SJSA1 (cell line): Measurements from ENCODE around the gene TXNDC16. TPM values are rescaled to one million over a fixed set of nuclear protein-coding genes. Genes with fewer than 3 reads are reported as not detected.
A peak's percentile ranks its signal among the peaks of the same experiment; 100 is the strongest.

Experiments
- DNase-seq, 2 experiments: peaks; one replicate each; pipeline ENCODE4 v3.0.0-alpha.2; 2015 to 2020; ENCODE audit warnings: low spot score in 2 of 2, low read depth in 1 of 2
- H3K27ac ChIP-seq: fragments of 250-450 bp; sonication (Bioruptor Pico); 2 replicates; pipeline ENCODE4 v1.5.1; 2020; ENCODE audit warnings: mild to moderate bottlenecking, moderate library complexity
- H3K27me3 ChIP-seq: fragments of 250-450 bp; sonication (Bioruptor Pico); replicated peaks from 2 replicates; pipeline ENCODE4 v1.5.1; 2020; ENCODE audit warnings: mild to moderate bottlenecking, moderate library complexity
- H3K36me3 ChIP-seq: fragments of 250-450 bp; sonication (Bioruptor Pico); 2 replicates; pipeline ENCODE4 v1.5.1; 2020; ENCODE audit warnings: mild to moderate bottlenecking
- H3K4me1 ChIP-seq: fragments of 250-450 bp; sonication (Bioruptor Pico); replicated peaks from 2 replicates; pipeline ENCODE4 v1.6.1; 2021; ENCODE audit warnings: mild to moderate bottlenecking
- H3K4me3 ChIP-seq: fragments of 250-450 bp; sonication (Bioruptor Pico); 2 replicates; pipeline ENCODE4 v1.5.1; 2020; ENCODE audit warnings: mild to moderate bottlenecking
- H3K9me3 ChIP-seq: fragments of 250-450 bp; sonication (Bioruptor Pico); replicated peaks from 2 replicates; pipeline ENCODE4 v1.5.1; 2020; ENCODE audit warnings: mild to moderate bottlenecking
- total RNA-seq: library from RNA; depleted of rRNA; stranded (reverse); fragments of >200 nt; shearing (Covaris generic); gene quantifications from 2 replicates; pipeline ENCODE4 v1.2.3, GENCODE V29; 2014; rRNA removed

TXNDC16 gene
- total RNA-seq, 1 experiment from 2014 or later = 7.7 TPM

DNA sequence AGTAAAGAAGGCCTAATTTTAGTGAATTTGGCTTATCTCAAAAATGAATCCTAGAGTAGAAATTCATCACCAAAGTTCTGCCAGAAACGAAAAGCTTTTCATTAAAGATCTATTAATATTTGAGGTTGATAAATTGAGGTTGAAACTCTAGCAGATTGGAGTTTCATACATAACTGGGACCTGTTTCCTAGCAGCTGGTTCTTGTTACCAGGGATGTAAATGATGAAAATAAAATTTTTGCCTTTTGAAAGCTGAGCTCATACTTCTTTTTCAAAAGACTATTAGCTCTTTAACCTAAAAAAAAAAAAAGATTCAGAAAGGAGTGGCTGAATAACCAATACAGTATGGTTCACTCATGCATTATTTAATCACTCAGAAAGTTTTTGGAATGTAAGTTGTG lies 139.9 kb downstream of the TXNDC16 start:
- Histone ChIP-seq H3K4me1 (no peaks in the 10 kb centered on the region), H3K27me3 (no peaks in the 10 kb centered on the region), H3K27ac (no peak overlapping the region), H3K4me3 (no peak overlapping the region), H3K9me3 (no peaks in the 10 kb centered on the region), H3K36me3 (no peaks in the 10 kb centered on the region)
- no peak for DNase-seq

DNA sequence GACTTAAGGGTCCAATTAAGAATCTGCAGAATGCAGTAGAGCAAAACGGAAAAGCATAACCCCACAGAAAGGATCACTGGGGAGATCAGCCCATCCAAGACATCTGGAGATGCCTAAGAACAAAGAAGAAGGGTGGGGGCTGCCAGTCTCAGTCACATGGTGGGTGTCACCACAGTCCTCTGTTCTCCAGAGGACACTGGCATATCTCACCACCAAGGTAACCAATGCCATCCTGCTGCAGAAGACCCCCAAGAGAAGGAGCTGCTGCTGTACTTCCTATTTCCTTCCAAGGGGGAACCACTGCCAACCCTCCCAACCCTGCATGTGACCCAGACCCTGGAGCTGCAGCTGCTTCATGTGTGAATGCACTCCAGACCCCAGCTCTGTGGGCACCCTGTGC lies 147.0 kb downstream of the TXNDC16 start:
- no peaks in the 10 kb centered on the region for H3K9me3 ChIP-seq
- peaks cover 11% of the 10 kb centered on the region for H3K4me1 ChIP-seq

GRCh38 chr14:52402812-52403526 lies 149.3 kb downstream of the TXNDC16 start:
- no peaks in the 10 kb centered on the region for H3K9me3 ChIP-seq
- no peaks in the 10 kb centered on the region for H3K27me3 ChIP-seq
- no peak overlapping the region for H3K4me3 ChIP-seq
- no peak for DNase-seq
- no peaks in the 10 kb centered on the region for H3K36me3 ChIP-seq
- H3K4me1 ChIP-seq = peaks cover 20% of the 10 kb centered on the region
- no peak overlapping the region for H3K27ac ChIP-seq

More for the DNA sequence above, 147.0 kb downstream of the TXNDC16 start:
- Histone ChIP-seq H3K27me3 (no peaks in the 10 kb centered on the region), H3K36me3 (no peaks in the 10 kb centered on the region), H3K27ac (no peak overlapping the region), H3K4me3 (no peak overlapping the region)
- no peak for DNase-seq

DNA sequence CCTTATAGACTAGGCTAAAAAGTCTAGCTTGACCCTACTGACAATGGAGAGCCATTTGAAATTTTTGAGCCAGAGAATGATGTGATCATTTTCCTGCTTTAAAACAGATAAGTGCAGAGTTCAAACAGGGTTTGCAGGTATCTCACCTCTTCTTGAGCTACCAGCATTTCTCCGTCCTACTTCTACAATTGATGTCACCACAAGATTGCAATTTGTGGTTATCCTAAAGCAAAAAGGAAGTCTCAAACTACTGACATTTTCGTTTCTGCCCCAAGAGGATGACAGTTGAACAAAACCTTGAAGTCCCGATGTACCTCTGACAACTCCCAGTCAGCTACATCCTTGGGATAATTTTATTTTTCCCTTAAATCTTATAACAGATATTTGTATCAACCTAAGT lies 151.5 kb downstream of the TXNDC16 start:
- no peak overlapping the region for H3K4me3 ChIP-seq
- H3K4me1 ChIP-seq = peaks cover 20% of the 10 kb centered on the region
- no peak for DNase-seq
- H3K36me3 ChIP-seq = no peaks in the 10 kb centered on the region
- H3K27me3 ChIP-seq = no peaks in the 10 kb centered on the region
- H3K9me3 ChIP-seq = no peaks in the 10 kb centered on the region
- H3K27ac ChIP-seq = no peak overlapping the region

DNA sequence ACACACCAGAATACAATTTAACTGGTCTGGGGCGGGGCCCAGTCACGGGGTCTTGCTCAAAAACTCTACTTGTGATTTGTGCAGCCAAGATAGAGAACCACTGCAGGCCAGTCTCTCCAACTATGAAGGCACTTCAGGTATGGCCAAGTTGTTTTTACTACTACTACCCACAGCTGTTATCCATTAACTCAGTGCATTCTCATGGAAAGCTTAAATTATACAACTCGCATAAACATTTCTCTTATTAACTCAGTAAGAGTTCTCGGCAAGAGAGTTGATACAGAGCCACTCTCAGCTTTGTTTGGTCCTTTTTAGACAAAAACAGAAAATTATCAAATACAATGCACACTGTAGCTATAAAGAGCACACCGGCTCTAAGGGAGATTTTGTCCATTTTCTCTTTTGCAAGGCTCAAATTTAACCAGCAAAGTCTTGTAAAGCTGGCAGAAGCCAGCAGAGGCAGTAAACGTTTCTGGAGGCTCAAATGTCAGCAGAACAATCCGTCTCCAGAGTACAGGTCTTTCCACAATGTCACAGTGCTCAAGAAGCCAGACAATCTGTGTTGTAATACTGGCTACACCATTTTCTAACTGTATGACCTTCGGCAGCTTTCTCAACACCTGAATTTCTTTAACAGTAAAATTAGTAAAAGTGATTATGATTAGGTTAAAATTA lies 152.2 kb downstream of the TXNDC16 start:
- Histone ChIP-seq H3K4me3 (no peak overlapping the region), H3K36me3 (no peaks in the 10 kb centered on the region), H3K27me3 (no peaks in the 10 kb centered on the region), H3K27ac (no peak overlapping the region), H3K9me3 (no peaks in the 10 kb centered on the region), H3K4me1 (peaks cover 20% of the 10 kb centered on the region)
- DNase-seq = peak in 1 of 2 experiments; percentile 45

DNA sequence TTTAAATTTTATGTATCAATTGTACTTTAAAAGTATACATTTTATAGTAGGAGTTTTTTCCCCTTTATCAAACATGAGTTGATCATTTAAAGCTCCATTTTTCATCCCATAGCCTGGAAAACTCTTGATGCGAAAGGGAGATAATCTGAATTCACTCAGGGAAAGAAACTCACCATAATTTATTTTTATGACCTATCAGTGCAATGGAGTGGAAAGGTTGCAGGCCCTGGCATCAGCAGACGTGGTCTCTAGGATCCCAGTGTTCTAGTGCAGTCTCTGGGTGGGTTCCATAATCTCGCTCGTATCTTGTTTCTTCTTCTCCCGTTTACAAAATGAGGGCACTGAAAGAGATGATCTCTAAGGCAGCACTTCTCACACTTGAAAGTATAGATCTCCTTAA lies 153.2 kb downstream of the TXNDC16 start:
- DNase-seq = no peak
- H3K27ac ChIP-seq = no peak overlapping the region
- H3K9me3 ChIP-seq = no peaks in the 10 kb centered on the region

GRCh38 chr14:52397844-52398243 lies 154.5 kb downstream of the TXNDC16 start:
- Histone ChIP-seq H3K27ac (no peak overlapping the region), H3K4me1 (peaks cover 18% of the 10 kb centered on the region), H3K27me3 (no peaks in the 10 kb centered on the region), H3K9me3 (no peaks in the 10 kb centered on the region), H3K4me3 (no peak overlapping the region), H3K36me3 (no peaks in the 10 kb centered on the region)
- no peak for DNase-seq

More for the DNA sequence above, 153.2 kb downstream of the TXNDC16 start:
- peaks cover 20% of the 10 kb centered on the region for H3K4me1 ChIP-seq
- H3K36me3 ChIP-seq = no peaks in the 10 kb centered on the region
- H3K4me3 ChIP-seq = no peak overlapping the region
- H3K27me3 ChIP-seq = no peaks in the 10 kb centered on the region

- H3K36me3 ChIP-seq = no peaks in the 10 kb centered on the region
- no peak overlapping the region for H3K4me3 ChIP-seq
- H3K9me3 ChIP-seq = no peaks in the 10 kb centered on the region
- H3K27ac ChIP-seq = no peak overlapping the region
- peaks cover 25% of the 10 kb centered on the region for H3K4me1 ChIP-seq
- no peak for DNase-seq
- no peaks in the 10 kb centered on the region for H3K27me3 ChIP-seq
These were observed 156.6 kb downstream of the TXNDC16 start for GRCh38 chr14:52395728-52396127.

GRCh38 chr14:52391881-52392615 lies 160.3 kb downstream of the TXNDC16 start:
- Histone ChIP-seq H3K4me3 (no peak overlapping the region), H3K4me1 (peaks cover 12% of the 10 kb centered on the region), H3K27me3 (no peaks in the 10 kb centered on the region), H3K27ac (peak overlapping the region; percentile 12; the same call in 1 of the 2 replicates), H3K36me3 (no peaks in the 10 kb centered on the region), H3K9me3 (no peaks in the 10 kb centered on the region)
- DNase-seq = peak in 1 of 2 experiments; percentile 70

Other genes with a start within 250 kb of the TXNDC16 start
- gene PTGER2, start 238.2 kb downstream of the TXNDC16 start, total RNA-seq = 2.5 and 2.9 TPM in 2 replicates
- gene GPR137C, start 331 bp upstream of the TXNDC16 start, total RNA-seq = 2.8 and 4.1 TPM in 2 replicates
- gene ERO1A, start 143.1 kb upstream of the TXNDC16 start, total RNA-seq = 64.4 and 81.4 TPM in 2 replicates
- gene PSMC6, start 154.7 kb upstream of the TXNDC16 start, total RNA-seq = 168 and 216 TPM in 2 replicates
- gene STYX, start 177.7 kb upstream of the TXNDC16 start, total RNA-seq = 7.2 and 14.8 TPM in 2 replicates
- gene GNPNAT1, start 239.1 kb upstream of the TXNDC16 start, total RNA-seq = 28.3 and 36.0 TPM in 2 replicates